ENCODE data around the gene CD5L. TPM values are rescaled to one million over a fixed set of nuclear protein-coding genes. Genes with fewer than 3 reads are reported as not detected.

Gene CD5L
- total and polyA plus RNA-seq, 4 experiments from 2014 or later = not detected

DNA sequence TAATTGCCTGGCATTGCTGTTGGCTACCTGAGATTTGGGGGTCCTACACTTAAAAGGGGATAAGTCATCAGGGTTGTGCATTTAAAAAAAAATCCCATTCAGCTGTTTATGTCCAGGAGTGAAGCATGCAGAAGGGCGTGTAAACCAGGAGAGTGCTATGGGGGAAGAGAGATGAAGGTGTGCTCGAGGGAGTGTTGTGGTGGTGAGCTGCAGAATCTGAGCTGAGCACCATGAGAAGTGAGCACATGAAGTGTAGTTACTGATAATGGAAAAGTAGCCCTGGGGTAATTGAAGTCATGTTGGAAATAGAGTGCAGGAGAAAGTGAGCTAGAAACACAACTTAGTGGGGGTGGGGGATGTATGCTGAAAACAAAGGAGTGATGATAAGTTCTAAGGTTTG, 22.4 kb downstream of the CD5L start:
- H3K4me3 ChIP-seq (ENCODE audit: low read length in 2 of 2) = no peak overlapping the region
- H3K27me3 ChIP-seq (ENCODE audit: insufficient read depth, low read length) = no peaks in the 10 kb centered on the region
- Mint-ChIP-seq H3K27me3 (peaks cover 4 to 13% of the 10 kb centered on the region in 2 donors), H3K27ac (no peak overlapping the region), H3K36me3 (no peaks in the 10 kb centered on the region), H3K4me3 (no peak overlapping the region), H3K9me3 (peaks cover 0 to 10% (median 2%) of the 10 kb centered on the region in 8 donors), H3K4me1 (no peaks in the 10 kb centered on the region)
- ChIA-PET POLR2A (ENCODE audit: partially characterized antibody) (no interaction called here), CTCF (ENCODE audit: partially characterized antibody) (no interaction called here)
- H3K4me1 ChIP-seq (ENCODE audit: insufficient read depth, low read length) = no peaks in the 10 kb centered on the region
- H3K27ac ChIP-seq (ENCODE audit: low read depth, low read length) = no peak overlapping the region
- H3K9me3 ChIP-seq (ENCODE audit: control insufficient read depth in 1 of 2, low read length in 2 of 2) = no peaks in the 10 kb centered on the region
- H3K36me3 ChIP-seq (ENCODE audit: insufficient read depth, low read length) = no peaks in the 10 kb centered on the region
- DNase-seq = no peak
- intact Hi-C loops (cut with micrococcal nuclease) = no loop called here

DNA sequence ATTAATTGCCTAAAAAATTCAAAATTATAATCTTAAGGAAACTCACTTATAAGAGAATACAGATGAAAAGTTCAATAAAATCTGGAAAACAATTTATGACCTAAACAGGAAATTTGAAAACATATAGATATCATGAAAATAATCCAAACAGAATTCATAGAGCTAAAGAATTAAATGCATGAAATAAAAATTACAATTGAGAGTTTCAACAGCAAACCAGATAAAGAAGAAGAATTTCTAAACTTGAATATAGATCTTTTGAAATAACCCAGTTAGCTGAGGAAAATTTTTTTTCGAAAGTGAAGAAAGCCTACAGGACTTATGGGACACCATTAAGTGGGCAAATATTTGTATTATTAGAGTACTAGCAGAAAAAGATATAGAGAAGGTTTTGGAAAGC, 28.3 kb downstream of the CD5L start:
- DNase-seq = no peak
- no peak overlapping the region for H3K27ac Mint-ChIP-seq
- H3K9me3 ChIP-seq (ENCODE audit: control insufficient read depth in 1 of 2, low read length in 2 of 2) = peaks cover 0 to 3% of the 10 kb centered on the region in 2 donors
- no peak overlapping the region for H3K4me3 ChIP-seq (ENCODE audit: low read length in 2 of 2)
- H3K36me3 ChIP-seq (ENCODE audit: insufficient read depth, low read length) = no peaks in the 10 kb centered on the region
- ChIA-PET POLR2A (ENCODE audit: partially characterized antibody) (no interaction called here), CTCF (ENCODE audit: partially characterized antibody) (no interaction called here)
- peaks cover 5 to 38% (median 24%) of the 10 kb centered on the region in 8 donors for H3K9me3 Mint-ChIP-seq
- no peak overlapping the region for H3K27ac ChIP-seq (ENCODE audit: low read depth, low read length)
- intact Hi-C loops (cut with micrococcal nuclease) = no loop called here
- no peaks in the 10 kb centered on the region for H3K4me1 Mint-ChIP-seq
- H3K36me3 Mint-ChIP-seq = no peaks in the 10 kb centered on the region
- H3K4me3 Mint-ChIP-seq = no peak overlapping the region
- H3K4me1 ChIP-seq (ENCODE audit: insufficient read depth, low read length) = no peaks in the 10 kb centered on the region
- H3K27me3 Mint-ChIP-seq = peaks cover 8 to 13% of the 10 kb centered on the region in 2 donors
- H3K27me3 ChIP-seq (ENCODE audit: insufficient read depth, low read length) = no peaks in the 10 kb centered on the region

DNA sequence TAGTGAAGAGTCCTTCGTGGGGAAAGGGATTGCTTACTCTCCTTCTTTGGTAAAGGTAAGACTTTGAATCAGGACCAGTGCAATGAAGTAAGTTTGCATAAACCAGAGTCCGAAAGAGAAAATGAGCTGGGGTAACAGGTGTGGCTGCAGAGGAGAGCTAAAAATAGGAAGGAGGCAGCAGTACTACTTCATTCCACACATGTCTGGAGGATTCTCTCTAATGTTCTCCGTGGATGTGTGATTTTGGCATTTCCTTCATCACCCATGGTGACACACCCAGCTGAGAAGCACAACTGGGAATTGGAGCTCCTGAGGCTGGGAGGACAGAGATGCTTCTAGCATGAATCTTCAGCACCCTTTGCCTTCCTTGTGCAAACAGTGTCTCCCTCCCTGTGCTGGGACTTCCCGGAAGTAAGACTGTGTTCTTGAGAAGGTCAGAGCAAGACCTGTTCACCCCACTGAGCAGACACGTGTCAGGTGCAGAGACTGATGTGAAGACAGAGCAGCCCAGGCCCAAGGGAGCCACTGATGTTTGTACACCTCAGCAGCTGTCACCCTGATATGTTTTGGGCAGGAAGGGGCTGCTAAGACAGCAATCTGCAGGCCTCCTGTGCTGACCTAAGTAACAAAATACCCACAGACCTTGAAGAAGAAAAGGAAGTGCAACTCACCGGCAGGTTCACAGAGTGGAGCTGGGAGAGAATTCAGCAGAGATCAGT, 35.0 kb downstream of the CD5L start:
- ChIA-PET CTCF (ENCODE audit: partially characterized antibody) (no interaction called here), POLR2A (ENCODE audit: partially characterized antibody) (no interaction called here)
- H3K36me3 Mint-ChIP-seq = no peaks in the 10 kb centered on the region
- H3K36me3 ChIP-seq (ENCODE audit: insufficient read depth, low read length) = no peaks in the 10 kb centered on the region
- no peaks in the 10 kb centered on the region for H3K4me1 ChIP-seq (ENCODE audit: insufficient read depth, low read length)
- H3K9me3 Mint-ChIP-seq = peaks cover 0 to 11% (median 4%) of the 10 kb centered on the region in 8 donors
- no peak overlapping the region for H3K27ac ChIP-seq (ENCODE audit: low read depth, low read length)
- no peak overlapping the region for H3K27ac Mint-ChIP-seq
- H3K27me3 ChIP-seq (ENCODE audit: insufficient read depth, low read length) = no peaks in the 10 kb centered on the region
- intact Hi-C loops (cut with micrococcal nuclease) = no loop called here
- no peaks in the 10 kb centered on the region for H3K9me3 ChIP-seq (ENCODE audit: control insufficient read depth in 1 of 2, low read length in 2 of 2)
- no peak overlapping the region for H3K4me3 Mint-ChIP-seq
- no peak for DNase-seq
- peaks cover 6 to 14% of the 10 kb centered on the region in 2 donors for H3K27me3 Mint-ChIP-seq
- no peaks in the 10 kb centered on the region for H3K4me1 Mint-ChIP-seq
- no peak overlapping the region for H3K4me3 ChIP-seq (ENCODE audit: low read length in 2 of 2)

DNA sequence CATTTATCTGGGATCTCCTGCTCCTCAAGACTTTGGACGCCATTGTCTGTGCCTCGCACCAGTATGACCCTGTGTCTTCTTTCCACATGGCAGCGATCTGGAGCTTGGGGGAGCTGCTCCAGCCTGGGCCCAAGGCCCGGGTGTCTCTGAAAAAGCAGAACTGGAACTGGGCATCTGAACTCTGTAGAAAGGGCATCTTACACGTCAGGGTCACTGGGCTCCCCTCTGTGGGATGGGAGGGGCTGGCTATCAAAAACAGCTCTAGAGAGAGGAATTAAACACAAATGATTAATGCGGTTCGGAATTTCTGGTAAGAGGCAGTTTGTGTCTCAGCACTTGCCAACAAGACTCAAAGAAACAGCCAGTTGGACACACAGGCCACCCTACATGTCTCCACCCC, 37.8 kb downstream of the CD5L start:
- Mint-ChIP-seq H3K9me3 (peaks cover 0 to 3% (median 2%) of the 10 kb centered on the region in 8 donors), H3K27me3 (peaks cover 4 to 10% of the 10 kb centered on the region in 2 donors), H3K4me1 (no peaks in the 10 kb centered on the region), H3K36me3 (no peaks in the 10 kb centered on the region), H3K4me3 (no peak overlapping the region), H3K27ac (no peak overlapping the region)
- intact Hi-C loops (cut with micrococcal nuclease) = no loop called here
- H3K36me3 ChIP-seq (ENCODE audit: insufficient read depth, low read length) = no peaks in the 10 kb centered on the region
- no peaks in the 10 kb centered on the region for H3K27me3 ChIP-seq (ENCODE audit: insufficient read depth, low read length)
- ChIA-PET POLR2A (ENCODE audit: partially characterized antibody) (no interaction called here), CTCF (ENCODE audit: partially characterized antibody) (no interaction called here)
- H3K9me3 ChIP-seq (ENCODE audit: control insufficient read depth in 1 of 2, low read length in 2 of 2) = no peaks in the 10 kb centered on the region
- H3K27ac ChIP-seq (ENCODE audit: low read depth, low read length) = no peak overlapping the region
- no peak for DNase-seq
- H3K4me1 ChIP-seq (ENCODE audit: insufficient read depth, low read length) = no peaks in the 10 kb centered on the region
- no peak overlapping the region for H3K4me3 ChIP-seq (ENCODE audit: low read length in 2 of 2)

DNA sequence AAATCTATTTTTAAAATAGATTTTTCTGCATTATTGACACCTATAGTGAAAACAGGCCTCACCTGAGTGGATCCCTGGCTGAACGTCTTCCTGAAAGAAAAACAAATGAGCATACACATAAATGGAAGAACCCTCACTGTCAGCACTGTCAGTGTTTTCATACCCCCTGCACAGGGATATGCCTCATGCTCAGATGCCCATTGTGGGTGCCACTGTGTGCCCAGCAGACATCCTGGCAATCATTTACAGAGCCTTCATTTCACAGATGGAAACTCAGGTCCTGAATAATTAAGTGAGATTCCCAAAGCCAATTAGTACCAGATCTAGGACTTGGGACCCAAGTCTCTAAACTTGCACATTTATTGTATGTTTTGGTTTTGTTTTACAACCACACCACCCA, 41.6 kb downstream of the CD5L start:
- no peak overlapping the region for H3K4me3 ChIP-seq (ENCODE audit: low read length in 2 of 2)
- no peaks in the 10 kb centered on the region for H3K4me1 Mint-ChIP-seq

DNA sequence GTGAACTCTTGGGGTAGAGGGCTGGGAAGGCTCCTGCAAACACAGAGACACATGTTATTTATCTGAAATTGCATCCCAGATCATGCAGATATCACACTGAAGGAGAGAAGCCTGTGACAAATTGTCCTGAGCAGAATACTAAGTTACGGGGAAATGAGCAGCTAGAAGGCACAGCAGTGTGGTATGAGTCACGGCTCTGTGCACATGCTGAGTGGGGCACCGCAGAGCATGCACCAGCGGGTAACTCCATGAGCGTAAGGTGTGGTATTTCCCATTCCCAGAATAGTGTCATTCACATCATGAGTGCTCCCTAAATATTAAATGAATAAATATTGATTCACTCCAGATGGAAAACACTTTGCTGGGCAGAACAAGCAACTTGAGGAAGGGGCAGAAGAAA, 43.4 kb downstream of the CD5L start:
- DNase-seq = no peak
- POLR2A ChIA-PET (ENCODE audit: partially characterized antibody) = no interaction called here
- Mint-ChIP-seq H3K27me3 (no peaks in the 10 kb centered on the region), H3K36me3 (no peaks in the 10 kb centered on the region), H3K4me1 (no peaks in the 10 kb centered on the region), H3K27ac (no peak overlapping the region), H3K9me3 (peaks cover 0 to 17% (median 9%) of the 10 kb centered on the region in 8 donors), H3K4me3 (no peak overlapping the region)
- H3K4me1 ChIP-seq (ENCODE audit: insufficient read depth, low read length) = no peaks in the 10 kb centered on the region
- H3K27ac ChIP-seq (ENCODE audit: low read depth, low read length) = no peak overlapping the region
- no peak overlapping the region for H3K4me3 ChIP-seq (ENCODE audit: low read length in 2 of 2)
- H3K9me3 ChIP-seq (ENCODE audit: control insufficient read depth in 1 of 2, low read length in 2 of 2) = no peaks in the 10 kb centered on the region
- CTCF ChIA-PET (ENCODE audit: partially characterized antibody) = no interaction called here
- intact Hi-C loops (cut with micrococcal nuclease) = no loop called here
- H3K27me3 ChIP-seq (ENCODE audit: insufficient read depth, low read length) = no peaks in the 10 kb centered on the region
- H3K36me3 ChIP-seq (ENCODE audit: insufficient read depth, low read length) = no peaks in the 10 kb centered on the region

More for the DNA sequence above, 41.6 kb downstream of the CD5L start:
- H3K27ac ChIP-seq (ENCODE audit: low read depth, low read length) = no peak overlapping the region
- H3K36me3 Mint-ChIP-seq = no peaks in the 10 kb centered on the region
- no peaks in the 10 kb centered on the region for H3K27me3 Mint-ChIP-seq
- no peaks in the 10 kb centered on the region for H3K36me3 ChIP-seq (ENCODE audit: insufficient read depth, low read length)
- intact Hi-C loops (cut with micrococcal nuclease) = no loop called here
- POLR2A ChIA-PET (ENCODE audit: partially characterized antibody) = no interaction called here
- DNase-seq = no peak
- CTCF ChIA-PET (ENCODE audit: partially characterized antibody) = no interaction called here
- H3K9me3 Mint-ChIP-seq = peaks cover 0 to 4% (median 0%) of the 10 kb centered on the region in 8 donors
- no peaks in the 10 kb centered on the region for H3K9me3 ChIP-seq (ENCODE audit: control insufficient read depth in 1 of 2, low read length in 2 of 2)
- H3K27ac Mint-ChIP-seq = no peak overlapping the region
- no peaks in the 10 kb centered on the region for H3K27me3 ChIP-seq (ENCODE audit: insufficient read depth, low read length)
- H3K4me1 ChIP-seq (ENCODE audit: insufficient read depth, low read length) = no peaks in the 10 kb centered on the region
- no peak overlapping the region for H3K4me3 Mint-ChIP-seq

DNA sequence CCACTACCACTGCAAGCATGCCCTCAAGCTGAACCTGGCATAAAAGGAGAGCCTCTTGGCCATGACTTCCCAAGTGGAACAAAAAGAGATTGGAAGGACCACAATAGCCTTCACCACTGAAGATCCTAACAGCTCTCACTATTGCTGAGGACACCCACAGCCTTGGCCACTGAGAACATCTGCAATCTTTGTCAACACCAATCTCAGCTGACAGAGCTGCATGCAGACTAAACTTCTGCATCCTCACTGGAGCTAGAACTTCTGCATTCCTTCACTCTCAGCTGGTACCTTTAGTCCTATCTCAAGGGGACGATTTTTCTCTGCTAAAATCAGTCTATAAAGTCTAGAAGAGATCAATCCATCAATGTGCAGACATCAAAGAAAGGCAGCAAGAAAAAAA, 56.4 kb downstream of the CD5L start:
- CTCF ChIA-PET (ENCODE audit: partially characterized antibody) = no interaction called here

More for the DNA sequence above, 56.4 kb downstream of the CD5L start:
- POLR2A ChIA-PET (ENCODE audit: partially characterized antibody) = no interaction called here
- Mint-ChIP-seq H3K27me3 (peaks cover 7% of the 10 kb centered on the region in 2 donors), H3K4me3 (no peak overlapping the region), H3K36me3 (no peaks in the 10 kb centered on the region), H3K27ac (no peak overlapping the region), H3K9me3 (peaks cover 0 to 11% (median 5%) of the 10 kb centered on the region in 8 donors), H3K4me1 (no peaks in the 10 kb centered on the region)
- intact Hi-C loops (cut with micrococcal nuclease) = no loop called here
- no peak overlapping the region for H3K27ac ChIP-seq (ENCODE audit: low read depth, low read length)
- H3K4me1 ChIP-seq (ENCODE audit: insufficient read depth, low read length) = no peaks in the 10 kb centered on the region
- no peaks in the 10 kb centered on the region for H3K27me3 ChIP-seq (ENCODE audit: insufficient read depth, low read length)
- no peak for DNase-seq
- H3K9me3 ChIP-seq (ENCODE audit: control insufficient read depth in 1 of 2, low read length in 2 of 2) = no peaks in the 10 kb centered on the region
- H3K4me3 ChIP-seq (ENCODE audit: low read length in 2 of 2) = no peak overlapping the region
- no peaks in the 10 kb centered on the region for H3K36me3 ChIP-seq (ENCODE audit: insufficient read depth, low read length)

Data from CD4-positive, alpha-beta memory T cell (primary cell).